ENCODE data around the gene NOSTRIN.

NOSTRIN gene

DNA sequence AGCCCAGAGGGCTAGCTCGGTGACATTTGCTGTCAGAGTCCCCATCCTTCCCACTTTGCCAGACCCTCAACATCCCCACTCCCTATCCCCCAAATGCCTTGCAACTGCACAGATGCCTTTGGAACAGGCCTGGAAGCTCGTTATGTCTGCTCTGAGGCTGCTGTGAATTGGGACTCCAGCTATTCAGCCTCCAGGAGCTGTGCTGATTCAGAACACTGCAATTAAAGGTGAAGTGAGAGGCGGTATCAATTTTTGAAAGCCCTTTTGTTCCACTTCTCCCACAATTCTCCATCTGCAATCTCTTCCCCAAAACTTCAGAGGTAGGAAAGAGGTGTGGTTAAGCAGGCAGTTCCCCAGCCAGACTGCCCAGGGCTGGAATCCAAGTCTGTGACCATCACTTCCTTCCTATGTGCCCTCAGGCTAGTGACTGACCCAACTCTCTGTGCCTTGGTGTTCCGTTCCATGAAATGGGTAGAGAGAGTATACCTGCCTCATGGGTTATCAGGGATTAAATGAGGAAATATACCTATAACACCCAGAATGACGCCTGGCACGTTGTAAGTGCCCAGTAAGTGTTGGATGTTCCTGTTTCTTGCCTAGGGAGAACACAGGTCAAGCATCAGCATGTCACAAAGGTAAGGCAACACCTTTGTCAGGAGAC lies 17.5 kb downstream of the NOSTRIN start:
- Mint-ChIP-seq H3K9me3 (no peaks in the 10 kb centered on the region), H3K27me3 (peaks cover 2% of the 10 kb centered on the region), H3K4me1 (no peaks in the 10 kb centered on the region), H3K36me3 (no peaks in the 10 kb centered on the region), H3K4me3 (no peak overlapping the region), H3K27ac (no peak overlapping the region)
- DNase-seq (ENCODE audit: low spot score in 2 of 2) (no peak), ATAC-seq (ENCODE audit: low read depth) (no peak)

DNA sequence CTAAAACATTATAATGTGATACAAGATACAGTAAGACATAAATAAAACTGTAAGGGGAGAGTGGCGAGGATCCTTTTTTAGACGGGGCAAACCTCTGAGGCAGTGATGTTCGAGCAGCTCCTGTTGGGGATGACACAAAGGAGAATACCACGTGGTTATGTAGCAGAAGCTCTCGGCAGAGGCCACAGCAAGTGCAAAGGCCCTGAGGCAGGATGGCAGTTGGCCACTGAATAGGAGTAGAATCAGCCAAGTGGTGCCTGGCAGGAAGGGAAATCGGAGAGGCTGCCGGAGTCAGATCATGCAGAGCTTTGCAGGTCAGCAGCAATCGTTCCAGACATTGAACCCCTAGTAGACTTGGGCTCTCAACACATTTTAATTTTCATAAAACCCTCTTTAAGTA lies 19.1 kb downstream of the NOSTRIN start:
- no peaks in the 10 kb centered on the region for H3K4me1 Mint-ChIP-seq
- H3K36me3 Mint-ChIP-seq, result no peaks in the 10 kb centered on the region
- no peaks in the 10 kb centered on the region for H3K9me3 Mint-ChIP-seq

DNA sequence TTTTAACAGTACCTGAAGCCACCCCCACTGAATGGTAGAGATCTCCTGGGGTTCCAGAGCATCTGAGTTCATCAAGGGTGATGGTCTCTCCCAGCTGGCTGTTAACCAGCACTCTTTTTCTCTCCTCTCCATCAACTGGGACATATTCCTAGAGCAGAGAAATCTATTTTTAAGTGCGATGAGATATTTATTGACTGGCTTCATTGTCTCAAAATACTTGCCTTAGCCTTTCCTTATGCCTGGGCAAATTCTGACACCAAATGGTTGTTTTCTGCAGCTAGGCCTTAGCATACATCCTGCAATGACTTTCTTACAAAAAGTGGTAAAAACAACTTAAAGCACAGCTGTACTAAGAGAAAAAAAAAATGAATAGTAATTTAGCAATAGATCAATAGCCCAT lies 19.6 kb downstream of the NOSTRIN start:
- Mint-ChIP-seq H3K4me1 (no peaks in the 10 kb centered on the region), H3K9me3 (no peaks in the 10 kb centered on the region), H3K36me3 (no peaks in the 10 kb centered on the region), H3K27me3 (no peaks in the 10 kb centered on the region), H3K4me3 (no peak overlapping the region), H3K27ac (no peak overlapping the region)
- DNase-seq (ENCODE audit: low spot score in 2 of 2) (no peak), ATAC-seq (ENCODE audit: low read depth) (no peak)

More for the DNA sequence above, 19.1 kb downstream of the NOSTRIN start:
- no peak for DNase-seq (ENCODE audit: low spot score in 2 of 2)
- no peaks in the 10 kb centered on the region for H3K27me3 Mint-ChIP-seq
- ATAC-seq (ENCODE audit: low read depth), result no peak
- H3K4me3 Mint-ChIP-seq, result no peak overlapping the region
- H3K27ac Mint-ChIP-seq, result no peak overlapping the region

- no peaks in the 10 kb centered on the region for H3K36me3 Mint-ChIP-seq
- H3K27me3 Mint-ChIP-seq, result peaks cover 2% of the 10 kb centered on the region
- H3K9me3 Mint-ChIP-seq, result no peaks in the 10 kb centered on the region
- no peaks in the 10 kb centered on the region for H3K4me1 Mint-ChIP-seq
- ATAC-seq (ENCODE audit: low read depth), result no peak
- DNase-seq (ENCODE audit: low spot score in 2 of 2), result no peak
- H3K4me3 Mint-ChIP-seq, result no peak overlapping the region
- H3K27ac Mint-ChIP-seq, result no peak overlapping the region
These were observed 22.7 kb downstream of the NOSTRIN start for GRCh38 chr2:168825126-168825525.

GRCh38 chr2:168830958-168831357 lies 28.5 kb downstream of the NOSTRIN start:
- ATAC-seq (ENCODE audit: low read depth), result no peak

GRCh38 chr2:168831662-168832061 lies 29.2 kb downstream of the NOSTRIN start:
- H3K27ac Mint-ChIP-seq, result no peak overlapping the region
- H3K9me3 Mint-ChIP-seq, result no peaks in the 10 kb centered on the region
- no peak for DNase-seq (ENCODE audit: low spot score in 2 of 2)
- ATAC-seq (ENCODE audit: low read depth), result no peak
- no peaks in the 10 kb centered on the region for H3K36me3 Mint-ChIP-seq
- no peak overlapping the region for H3K4me3 Mint-ChIP-seq
- peaks cover 2% of the 10 kb centered on the region for H3K27me3 Mint-ChIP-seq
- no peaks in the 10 kb centered on the region for H3K4me1 Mint-ChIP-seq

More at GRCh38 chr2:168830958-168831357, 28.5 kb downstream of the NOSTRIN start:
- Mint-ChIP-seq H3K36me3 (no peaks in the 10 kb centered on the region), H3K4me1 (no peaks in the 10 kb centered on the region), H3K9me3 (no peaks in the 10 kb centered on the region), H3K4me3 (no peak overlapping the region), H3K27me3 (peaks cover 2% of the 10 kb centered on the region), H3K27ac (no peak overlapping the region)
- DNase-seq (ENCODE audit: low spot score in 2 of 2), result no peak

GRCh38 chr2:168835969-168836368 lies 33.5 kb downstream of the NOSTRIN start:
- no peak overlapping the region for H3K27ac Mint-ChIP-seq
- peaks cover 3% of the 10 kb centered on the region for H3K9me3 Mint-ChIP-seq
- peaks cover 2% of the 10 kb centered on the region for H3K36me3 Mint-ChIP-seq
- DNase-seq (ENCODE audit: low spot score in 2 of 2) (no peak), ATAC-seq (ENCODE audit: low read depth) (no peak)
- H3K4me1 Mint-ChIP-seq, result no peaks in the 10 kb centered on the region
- H3K4me3 Mint-ChIP-seq, result no peak overlapping the region
- peaks cover 3% of the 10 kb centered on the region for H3K27me3 Mint-ChIP-seq

GRCh38 chr2:168841445-168841844 lies 39.0 kb downstream of the NOSTRIN start:
- no peak overlapping the region for H3K27ac Mint-ChIP-seq
- DNase-seq (ENCODE audit: low spot score in 2 of 2) (no peak), ATAC-seq (ENCODE audit: low read depth) (no peak)
- no peaks in the 10 kb centered on the region for H3K4me1 Mint-ChIP-seq
- peaks cover 3% of the 10 kb centered on the region for H3K9me3 Mint-ChIP-seq
- no peak overlapping the region for H3K4me3 Mint-ChIP-seq
- peaks cover 2% of the 10 kb centered on the region for H3K36me3 Mint-ChIP-seq
- H3K27me3 Mint-ChIP-seq, result peaks cover 3% of the 10 kb centered on the region

DNA sequence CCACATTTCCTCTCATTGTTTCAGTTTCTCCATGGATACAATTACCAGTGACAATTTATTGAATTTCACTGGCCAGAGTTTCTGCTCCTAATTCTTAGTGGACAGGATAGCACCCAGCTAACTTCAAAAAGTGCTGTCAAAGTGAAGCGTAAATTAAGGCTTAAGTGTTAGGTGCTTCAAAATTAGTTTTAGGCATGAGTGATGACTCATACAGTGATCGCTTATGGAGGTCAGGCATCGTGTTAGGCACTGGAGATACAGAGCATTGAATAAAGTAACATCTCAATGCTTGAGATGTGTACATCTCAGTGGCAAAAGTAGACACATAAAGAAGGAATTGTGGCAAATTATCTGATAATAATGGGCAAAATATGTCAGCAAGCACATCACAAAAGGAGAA lies 40.8 kb downstream of the NOSTRIN start:
- H3K27me3 Mint-ChIP-seq, result peaks cover 3% of the 10 kb centered on the region
- DNase-seq (ENCODE audit: low spot score in 2 of 2), result no peak
- H3K9me3 Mint-ChIP-seq, result peaks cover 1% of the 10 kb centered on the region
- no peaks in the 10 kb centered on the region for H3K4me1 Mint-ChIP-seq
- H3K36me3 Mint-ChIP-seq, result peaks cover 2% of the 10 kb centered on the region
- ATAC-seq (ENCODE audit: low read depth), result no peak
- H3K4me3 Mint-ChIP-seq, result no peak overlapping the region
- no peak overlapping the region for H3K27ac Mint-ChIP-seq

GRCh38 chr2:168848225-168848624 lies 45.8 kb downstream of the NOSTRIN start:
- no peak for ATAC-seq (ENCODE audit: low read depth)
- Mint-ChIP-seq H3K27ac (no peak overlapping the region), H3K9me3 (no peaks in the 10 kb centered on the region), H3K4me3 (no peak overlapping the region), H3K4me1 (no peaks in the 10 kb centered on the region), H3K36me3 (no peaks in the 10 kb centered on the region), H3K27me3 (no peaks in the 10 kb centered on the region)
- DNase-seq (ENCODE audit: low spot score in 2 of 2), result no peak

- no peaks in the 10 kb centered on the region for H3K27me3 Mint-ChIP-seq
- DNase-seq (ENCODE audit: low spot score in 2 of 2), result no peak
- no peak overlapping the region for H3K4me3 Mint-ChIP-seq
- H3K9me3 Mint-ChIP-seq, result no peaks in the 10 kb centered on the region
- H3K4me1 Mint-ChIP-seq, result no peaks in the 10 kb centered on the region
- H3K27ac Mint-ChIP-seq, result no peak overlapping the region
- no peaks in the 10 kb centered on the region for H3K36me3 Mint-ChIP-seq
- no peak for ATAC-seq (ENCODE audit: low read depth)
These were observed 47.2 kb downstream of the NOSTRIN start for GRCh38 chr2:168849610-168850009.

- Mint-ChIP-seq H3K27ac (no peak overlapping the region), H3K4me3 (no peak overlapping the region), H3K36me3 (no peaks in the 10 kb centered on the region), H3K4me1 (no peaks in the 10 kb centered on the region), H3K9me3 (no peaks in the 10 kb centered on the region), H3K27me3 (no peaks in the 10 kb centered on the region)
- ATAC-seq (ENCODE audit: low read depth) (no peak), DNase-seq (ENCODE audit: low spot score in 2 of 2) (no peak)
These were observed 48.4 kb downstream of the NOSTRIN start for GRCh38 chr2:168850846-168851245.

GRCh38 chr2:168851674-168852320 lies 49.4 kb downstream of the NOSTRIN start:
- no peaks in the 10 kb centered on the region for H3K4me1 Mint-ChIP-seq
- no peak for DNase-seq (ENCODE audit: low spot score in 2 of 2)
- H3K4me3 Mint-ChIP-seq, result no peak overlapping the region
- H3K27me3 Mint-ChIP-seq, result no peaks in the 10 kb centered on the region
- H3K27ac Mint-ChIP-seq, result no peak overlapping the region
- no peak for ATAC-seq (ENCODE audit: low read depth)
- no peaks in the 10 kb centered on the region for H3K9me3 Mint-ChIP-seq
- no peaks in the 10 kb centered on the region for H3K36me3 Mint-ChIP-seq

GRCh38 chr2:168852481-168852880 lies 50.0 kb downstream of the NOSTRIN start:
- Mint-ChIP-seq H3K9me3 (no peaks in the 10 kb centered on the region), H3K36me3 (no peaks in the 10 kb centered on the region), H3K27ac (no peak overlapping the region), H3K4me3 (no peak overlapping the region), H3K27me3 (no peaks in the 10 kb centered on the region), H3K4me1 (no peaks in the 10 kb centered on the region)
- DNase-seq (ENCODE audit: low spot score in 2 of 2) (no peak), ATAC-seq (ENCODE audit: low read depth) (no peak)

- H3K4me3 Mint-ChIP-seq, result no peak overlapping the region
- no peaks in the 10 kb centered on the region for H3K27me3 Mint-ChIP-seq
- H3K27ac Mint-ChIP-seq, result no peak overlapping the region
- ATAC-seq (ENCODE audit: low read depth) (no peak), DNase-seq (ENCODE audit: low spot score in 2 of 2) (no peak)
- no peaks in the 10 kb centered on the region for H3K9me3 Mint-ChIP-seq
- H3K4me1 Mint-ChIP-seq, result no peaks in the 10 kb centered on the region
- no peaks in the 10 kb centered on the region for H3K36me3 Mint-ChIP-seq
These were observed 51.0 kb downstream of the NOSTRIN start for GRCh38 chr2:168853471-168853870.

All from memory B cell (primary cell).